SHP77 treated with DMSO at 0.1 percent for 48 hours (cell line): ENCODE measurements around the gene PSMD10.
A peak's percentile ranks its signal among the peaks of the same experiment; 100 is the strongest.

ENCODE experiments used
- DNase-seq: peaks from one replicate; lab custom pipeline; 2025; lab: John Stamatoyannopoulos, UW

Gene PSMD10

GRCh38 chrX:108091264-108091877 lies at the start of gene PSMD10, which contains the start of gene ATG4A:
Gene PSMD10 (minus strand): TSS chrX:108091542. CDS start chrX:108091520, 22 bp downstream.
Gene ATG4A (plus strand): TSS chrX:108091778. CDS start chrX:108091827, 49 bp downstream.
- DNase-seq, result peak; percentile 84

- no peak for DNase-seq
These were observed 47.7 kb upstream of the PSMD10 start for GRCh38 chrX:108138814-108139702.

- no peak for DNase-seq
These were observed 43.4 kb upstream of the PSMD10 start for GRCh38 chrX:108134724-108135123.

GRCh38 chrX:108132876-108133275 lies 41.5 kb upstream of the PSMD10 start:
- no peak for DNase-seq

GRCh38 chrX:108132034-108132433 lies 40.7 kb upstream of the PSMD10 start:
- no peak for DNase-seq

- DNase-seq, result no peak
These were observed 40.1 kb upstream of the PSMD10 start for GRCh38 chrX:108131471-108131870.

GRCh38 chrX:108130889-108131288 lies 39.5 kb upstream of the PSMD10 start:
- no peak for DNase-seq

GRCh38 chrX:108127152-108127551 lies 35.8 kb upstream of the PSMD10 start:
- DNase-seq, result no peak

- no peak for DNase-seq
These were observed 35.3 kb upstream of the PSMD10 start for GRCh38 chrX:108126661-108127060.

- DNase-seq, result no peak
These were observed 32.4 kb upstream of the PSMD10 start for GRCh38 chrX:108123591-108124366.

GRCh38 chrX:108122748-108123147 lies 31.4 kb upstream of the PSMD10 start:
- DNase-seq, result no peak

GRCh38 chrX:108121291-108121690 lies 29.9 kb upstream of the PSMD10 start:
- no peak for DNase-seq

- DNase-seq, result no peak
These were observed 26.6 kb upstream of the PSMD10 start for GRCh38 chrX:108117988-108118387.

GRCh38 chrX:108114541-108114940 lies 23.2 kb upstream of the PSMD10 start:
- DNase-seq, result no peak

- DNase-seq, result no peak
These were observed 14.1 kb upstream of the PSMD10 start for GRCh38 chrX:108105473-108105872.

- DNase-seq, result no peak
These were observed 6.0 kb upstream of the PSMD10 start for GRCh38 chrX:108097380-108097779.

GRCh38 chrX:108091878-108092291 lies 543 bp upstream of the PSMD10 start:
- DNase-seq, result no peak

- peak; percentile 19 for DNase-seq
These were observed 665 bp downstream of the PSMD10 start for GRCh38 chrX:108090491-108091263.

- no peak for DNase-seq
These were observed 2.8 kb downstream of the PSMD10 start for GRCh38 chrX:108088511-108088910.

- no peak for DNase-seq
These were observed 3.5 kb downstream of the PSMD10 start for GRCh38 chrX:108087792-108088191.

- no peak for DNase-seq
These were observed 10.2 kb downstream of the PSMD10 start for GRCh38 chrX:108081110-108081509.

GRCh38 chrX:108072746-108073145 lies 18.6 kb downstream of the PSMD10 start:
- no peak for DNase-seq
